Endothelial cell (in vitro differentiated cells): ENCODE data around the gene SHOC1. TPM values are rescaled to one million over a fixed set of nuclear protein-coding genes. Genes with fewer than 3 reads are reported as not detected.

Source experiments
- DNase-seq: peaks from one replicate; pipeline ENCODE4 v3.0.0; 2021; ENCODE audit warnings: low spot score
- H3K27ac Mint-ChIP-seq: one replicate; pipeline ENCODE4 v1.8.0; 2021; ENCODE audit warnings: mixed read lengths, inconsistent platforms; ENCODE audit not compliant: unreplicated experiment
- H3K27me3 Mint-ChIP-seq: one replicate; pipeline ENCODE4 v1.8.0; 2021; ENCODE audit warnings: mild to moderate bottlenecking, moderate library complexity, mixed read lengths, inconsistent platforms; ENCODE audit not compliant: unreplicated experiment
- H3K36me3 Mint-ChIP-seq: one replicate; pipeline ENCODE4 v1.8.0; 2021; ENCODE audit warnings: mild to moderate bottlenecking, low read depth, mixed read lengths, inconsistent platforms; ENCODE audit not compliant: unreplicated experiment
- H3K4me1 Mint-ChIP-seq: one replicate; pipeline ENCODE4 v1.8.0; 2021; ENCODE audit warnings: mild to moderate bottlenecking, mixed read lengths, inconsistent platforms; ENCODE audit not compliant: unreplicated experiment
- H3K4me3 Mint-ChIP-seq: one replicate; pipeline ENCODE4 v1.8.0; 2021; ENCODE audit warnings: mild to moderate bottlenecking, mixed read lengths, inconsistent platforms; ENCODE audit not compliant: unreplicated experiment
- H3K9me3 Mint-ChIP-seq: one replicate; pipeline ENCODE4 v1.8.0; 2021; ENCODE audit warnings: mixed read lengths, inconsistent platforms; ENCODE audit not compliant: unreplicated experiment
- CTCF ChIP-seq: fragments of 200-600 bp; sonication (generic); IDR thresholded peaks from one replicate; pipeline ENCODE4 v1.5.0; 2021; ENCODE audit warnings: antibody characterized with exemption; ENCODE audit not compliant: unreplicated experiment
- total RNA-seq: library from RNA; stranded (reverse); fragmentation: NEBNext Ultra II Directional; extraction: Animal tissue kit (Norgen Biotek cat#: 25700); gene quantifications from one replicate; pipeline ENCODE4 v1.2.1, GENCODE V29; 2021; ENCODE audit not compliant: unreplicated experiment

Gene SHOC1
- total RNA-seq, 1 donor from 2014 or later: not detected

GRCh38 chr9:111783857-111784256 is 10.9 kb downstream of the SHOC1 start:
- Mint-ChIP-seq H3K4me3 (no peak overlapping the region), H3K4me1 (no peaks in the 10 kb centered on the region), H3K27ac (no peak overlapping the region), H3K9me3 (no peaks in the 10 kb centered on the region), H3K36me3 (peaks cover 4% of the 10 kb centered on the region), H3K27me3 (no peaks in the 10 kb centered on the region)
- TF ChIP-seq CTCF: no peak
- DNase-seq: no peak

GRCh38 chr9:111783424-111783823 is 11.3 kb downstream of the SHOC1 start:
- no peak for TF ChIP-seq CTCF
- Mint-ChIP-seq H3K9me3 (no peaks in the 10 kb centered on the region), H3K4me1 (no peaks in the 10 kb centered on the region), H3K27ac (no peak overlapping the region), H3K4me3 (no peak overlapping the region), H3K27me3 (no peaks in the 10 kb centered on the region), H3K36me3 (peaks cover 4% of the 10 kb centered on the region)
- no peak for DNase-seq

DNA sequence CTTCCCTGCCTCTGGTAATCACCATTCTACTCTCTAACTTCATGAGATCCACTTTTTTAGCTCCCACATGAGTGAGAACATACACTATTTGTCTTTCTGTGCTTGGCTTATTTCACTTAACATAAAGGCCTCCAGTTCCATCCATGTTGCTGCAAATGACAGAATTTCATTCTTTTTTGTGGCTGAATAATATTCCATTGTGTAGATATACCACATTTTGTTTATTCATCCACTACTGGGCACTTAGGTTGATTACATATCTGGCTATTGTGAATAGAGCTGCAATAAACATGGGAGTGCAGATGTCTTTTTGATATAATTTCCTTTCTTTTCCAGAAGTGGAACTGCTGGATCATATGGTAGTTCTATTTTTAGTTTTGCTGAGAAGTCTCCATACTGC is 28.7 kb downstream of the SHOC1 start:
- no peak for TF ChIP-seq CTCF
- peaks cover 1% of the 10 kb centered on the region for H3K27me3 Mint-ChIP-seq
- no peak overlapping the region for H3K27ac Mint-ChIP-seq
- peaks cover 5% of the 10 kb centered on the region for H3K36me3 Mint-ChIP-seq
- no peak overlapping the region for H3K4me3 Mint-ChIP-seq
- DNase-seq: no peak
- H3K4me1 Mint-ChIP-seq: no peaks in the 10 kb centered on the region
- H3K9me3 Mint-ChIP-seq: no peaks in the 10 kb centered on the region

DNA sequence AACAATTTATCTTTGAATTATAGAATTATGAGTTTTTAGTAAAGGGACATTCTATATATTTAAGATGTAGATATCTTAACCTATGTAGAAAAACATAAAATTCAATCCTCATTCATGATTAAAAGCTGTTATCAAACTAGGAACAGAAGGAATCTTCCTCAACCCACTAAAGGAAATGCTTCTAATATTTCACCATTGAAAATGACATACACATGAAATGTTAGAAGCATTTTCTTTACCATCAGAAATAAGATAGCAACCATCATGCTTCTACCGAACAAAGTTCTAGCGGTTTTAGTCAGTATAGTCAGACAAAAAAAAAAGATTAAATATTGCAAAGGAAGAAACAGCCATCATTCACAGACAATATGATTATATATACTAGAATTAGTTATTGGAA is 32.2 kb downstream of the SHOC1 start:
- peaks cover 5% of the 10 kb centered on the region for H3K36me3 Mint-ChIP-seq
- TF ChIP-seq CTCF: no peak
- H3K4me1 Mint-ChIP-seq: no peaks in the 10 kb centered on the region
- no peak for DNase-seq
- peaks cover 1% of the 10 kb centered on the region for H3K27me3 Mint-ChIP-seq
- no peak overlapping the region for H3K4me3 Mint-ChIP-seq
- no peaks in the 10 kb centered on the region for H3K9me3 Mint-ChIP-seq
- no peak overlapping the region for H3K27ac Mint-ChIP-seq

GRCh38 chr9:111759762-111760639 is 34.7 kb downstream of the SHOC1 start:
- Mint-ChIP-seq H3K4me1 (no peaks in the 10 kb centered on the region), H3K27me3 (peaks cover 1% of the 10 kb centered on the region), H3K9me3 (no peaks in the 10 kb centered on the region), H3K4me3 (no peak overlapping the region), H3K36me3 (no peaks in the 10 kb centered on the region), H3K27ac (no peak overlapping the region)
- DNase-seq: peak; percentile 59
- TF ChIP-seq CTCF: peak; percentile 60
